Lung (tissue), 12 donors: ENCODE data around the gene SPINK8. TPM values are rescaled to one million over a fixed set of nuclear protein-coding genes. Genes with fewer than 3 reads are reported as not detected.
A peak's percentile ranks its signal among the peaks of the same experiment; 100 is the strongest.
"Not testable (repeated sequence)": the region's sequence is repeated elsewhere in the genome, so short reads cannot be mapped to it uniquely, and the experiment has no call there.

ENCODE experiments used
- ATAC-seq: fragments of 200-7000 bp; cut with Tn5 transposase; one replicate; pipeline ENCODE4 v1.9.1; 2020; ENCODE audit warnings: moderate number of reproducible peaks; ENCODE audit not compliant: insufficient read depth, low FRiP score
- DNase-seq, 3 donors: peaks; one replicate each; pipeline ENCODE4 v3.0.0-alpha.2; 2013 to 2017
- H3K27ac ChIP-seq, 2 donors: one replicate each; pipeline ENCODE4 v1.5.1; 2013; ENCODE audit warnings: mild to moderate bottlenecking in 2 of 2, moderate library complexity in 2 of 2, control low read depth in 1 of 2, inconsistent platforms in 1 of 2, low read depth in 1 of 2, low read length in 1 of 2
- H3K27me3 ChIP-seq, 3 donors: one replicate each; pipeline ENCODE4 v1.5.1; 2013; ENCODE audit warnings: low read length in 2 of 3; ENCODE audit not compliant: control insufficient read depth in 3 of 3, insufficient read depth in 3 of 3
- H3K36me3 ChIP-seq, 4 donors: one replicate each; pipeline ENCODE4 v1.5.1; 2013; ENCODE audit warnings: low read length in 4 of 4, mild to moderate bottlenecking in 1 of 4, moderate library complexity in 1 of 4; ENCODE audit not compliant: control insufficient read depth in 4 of 4, insufficient read depth in 4 of 4
- H3K4me1 ChIP-seq, 5 donors: one replicate each; pipeline ENCODE4 v1.5.1; 2013; ENCODE audit warnings: low read length in 5 of 5, mild to moderate bottlenecking in 2 of 5, moderate library complexity in 1 of 5; ENCODE audit not compliant: control insufficient read depth in 5 of 5, insufficient read depth in 5 of 5
- H3K4me3 ChIP-seq: one replicate; pipeline ENCODE4 v1.5.1; 2013; ENCODE audit warnings: mild to moderate bottlenecking, control low read depth, moderate library complexity
- H3K9ac ChIP-seq, 2 donors: one replicate each; pipeline ENCODE4 v1.5.1; 2013; ENCODE audit warnings: low read length in 2 of 2, control low read depth in 1 of 2; ENCODE audit not compliant: insufficient read depth in 1 of 2
- H3K9me3 ChIP-seq, 4 donors: one replicate each; pipeline ENCODE4 v1.5.1; 2013; ENCODE audit warnings: low read length in 3 of 4, mild to moderate bottlenecking in 1 of 4, moderate library complexity in 1 of 4; ENCODE audit not compliant: control insufficient read depth in 4 of 4, insufficient read depth in 3 of 4
- WGBS, 2 donors: extraction: QIAGEN DNeasy Blood & Tissue Kit; methylation state at CpG; one replicate each; pipeline ENCODE4 v1.1.7; 2013; 5-methylcytosine and 5-hydroxymethylcytosine counted together
- polyA plus RNA-seq, 2 donors: library from polyadenylated mRNA; stranded (reverse); fragments of 200-250 nt; gene quantifications; one replicate each; pipeline ENCODE4 v1.2.1, GENCODE V29; 2013
- total RNA-seq, 2 donors: library from RNA; depleted of rRNA in 1 of 2; stranded (reverse); fragments of >200 nt in 1 of 2; gene quantifications; one replicate each; pipeline ENCODE4 v1.2.1, GENCODE V29; 2014 to 2021
- TF ChIP-seq, protein P1 (sequence below): IDR thresholded peaks from 2 replicates; pipeline ENCODE4 v1.5.1; 2012; ENCODE audit warnings: mild to moderate bottlenecking; ENCODE audit errors: control extremely low read depth, extremely low read depth
- donor health status: control.
- donor health status: control.
- donor health status: Bipolar disorder and iron deficiency.
- donor health status: healthy.
- donor health status: DM: yes; HTN: yes; CAD: no.

The SPINK8 gene
- total and polyA plus RNA-seq, 4 donors: not detected

GRCh38 chr3:48273594-48274211, 59.8 kb downstream of the SPINK8 start:
- Histone ChIP-seq H3K9ac (no peak overlapping the region), H3K27ac (no peak overlapping the region), H3K27me3 (no peaks in the 10 kb centered on the region), H3K36me3 (peaks cover 0 to 9% (median 4%) of the 10 kb centered on the region in 4 donors), H3K4me1 (no peaks in the 10 kb centered on the region), H3K4me3 (no peak overlapping the region), H3K9me3 (no peaks in the 10 kb centered on the region)
- whole genome bisulfite sequencing, 2 donors: 15 to 20% methylated on average over 9 of the region's 9 CpGs
- ATAC-seq: no peak
- TF ChIP-seq, protein P1, sequence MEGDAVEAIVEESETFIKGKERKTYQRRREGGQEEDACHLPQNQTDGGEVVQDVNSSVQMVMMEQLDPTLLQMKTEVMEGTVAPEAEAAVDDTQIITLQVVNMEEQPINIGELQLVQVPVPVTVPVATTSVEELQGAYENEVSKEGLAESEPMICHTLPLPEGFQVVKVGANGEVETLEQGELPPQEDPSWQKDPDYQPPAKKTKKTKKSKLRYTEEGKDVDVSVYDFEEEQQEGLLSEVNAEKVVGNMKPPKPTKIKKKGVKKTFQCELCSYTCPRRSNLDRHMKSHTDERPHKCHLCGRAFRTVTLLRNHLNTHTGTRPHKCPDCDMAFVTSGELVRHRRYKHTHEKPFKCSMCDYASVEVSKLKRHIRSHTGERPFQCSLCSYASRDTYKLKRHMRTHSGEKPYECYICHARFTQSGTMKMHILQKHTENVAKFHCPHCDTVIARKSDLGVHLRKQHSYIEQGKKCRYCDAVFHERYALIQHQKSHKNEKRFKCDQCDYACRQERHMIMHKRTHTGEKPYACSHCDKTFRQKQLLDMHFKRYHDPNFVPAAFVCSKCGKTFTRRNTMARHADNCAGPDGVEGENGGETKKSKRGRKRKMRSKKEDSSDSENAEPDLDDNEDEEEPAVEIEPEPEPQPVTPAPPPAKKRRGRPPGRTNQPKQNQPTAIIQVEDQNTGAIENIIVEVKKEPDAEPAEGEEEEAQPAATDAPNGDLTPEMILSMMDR: peak; percentile 74
- DNase-seq: peak; percentile 67 to 80 (median 69)

- TF ChIP-seq, protein P1: no peak
- Histone ChIP-seq H3K9ac (no peak overlapping the region), H3K9me3 (no peaks in the 10 kb centered on the region), H3K36me3 (peaks cover 2 to 14% (median 6%) of the 10 kb centered on the region in 4 donors), H3K4me1 (no peaks in the 10 kb centered on the region), H3K27ac (no peak overlapping the region), H3K4me3 (no peak overlapping the region), H3K27me3 (no peaks in the 10 kb centered on the region)
- ATAC-seq: no peak
- no peak for DNase-seq
- WGBS, 2 donors: 97% methylated on average over 38 of the region's 38 CpGs
Measured at GRCh38 chr3:48271763-48272498, 61.5 kb downstream of the SPINK8 start.

DNA sequence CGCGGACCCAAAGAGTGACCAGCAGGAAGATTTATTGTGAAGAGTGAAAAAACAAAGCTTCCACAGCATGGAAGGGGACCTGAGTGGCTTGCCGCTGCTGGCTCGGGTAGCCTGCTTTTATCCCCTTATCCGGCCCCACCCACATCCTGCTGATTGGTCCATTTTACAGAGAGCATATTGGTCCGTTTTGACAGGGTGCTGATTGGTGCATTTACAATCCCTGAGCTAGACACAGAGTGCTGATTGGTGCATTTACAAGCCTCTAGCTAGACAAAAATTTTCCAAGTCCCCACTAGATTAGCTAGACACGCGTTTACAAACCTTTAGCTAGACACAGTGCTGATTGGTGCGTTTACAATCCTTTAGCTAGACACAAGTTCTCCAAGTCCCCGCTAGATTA, 62.2 kb downstream of the SPINK8 start:
- H3K9ac ChIP-seq, ATAC-seq, DNase-seq, H3K4me1 ChIP-seq, H3K9me3 ChIP-seq, H3K27me3 ChIP-seq, H3K4me3 ChIP-seq, H3K27ac ChIP-seq: not testable (repeated sequence)
- peaks cover 2 to 14% (median 7%) of the 10 kb centered on the region in 4 donors for H3K36me3 ChIP-seq
- WGBS, 2 donors: 85 to 95% methylated on average over 10 of the region's 10 CpGs

DNA sequence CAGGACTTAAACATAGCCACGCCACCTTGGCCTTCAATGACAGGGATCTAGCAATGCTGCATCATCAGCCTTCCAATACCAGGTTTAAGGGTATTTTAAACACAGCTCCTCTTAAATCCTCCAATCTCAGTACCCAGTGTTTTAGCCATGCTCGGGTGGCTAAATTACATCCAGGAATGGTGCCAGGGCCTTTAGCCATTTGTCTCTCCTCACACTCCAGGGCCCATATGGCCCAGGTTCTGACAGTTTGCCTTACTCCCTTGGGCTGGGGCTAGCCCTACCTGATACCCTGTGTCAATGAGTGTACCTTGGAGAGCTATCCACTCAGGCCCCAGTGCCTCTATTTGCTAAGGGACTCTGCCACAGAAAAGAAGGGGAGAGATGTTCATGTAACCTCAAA, 63.2 kb downstream of the SPINK8 start:
- WGBS, 2 donors: 91% methylated on average over 2 of the region's 2 CpGs
- Histone ChIP-seq H3K36me3 (peaks cover 2 to 14% (median 7%) of the 10 kb centered on the region in 4 donors), H3K27me3 (no peaks in the 10 kb centered on the region), H3K9me3 (no peaks in the 10 kb centered on the region), H3K4me3 (no peak overlapping the region), H3K4me1 (no peaks in the 10 kb centered on the region), H3K9ac (no peak overlapping the region), H3K27ac (no peak overlapping the region)
- ATAC-seq (no peak), DNase-seq (no peak)
- TF ChIP-seq, protein P1: no peak
